HEK293 (cell line): ENCODE data around the gene OR51G1.

Experiments used
- CTCF ChIA-PET: fragments of 350-600 bp; formaldehyde crosslinking; extraction: SDS; loops from one replicate; lab custom pipeline; 2021; ENCODE audit warnings: antibody characterized with exemption; lab: Yijun Ruan, JAX
- POLR2A ChIA-PET: fragments of 300-600 bp; formaldehyde crosslinking; extraction: SDS; loops from one replicate; lab custom pipeline; 2020; ENCODE audit warnings: antibody characterized with exemption, inconsistent platforms; lab: Yijun Ruan, JAX
- H3K27ac ChIP-seq: fragments of 200-500 bp; sonication (Bioruptor generic); 2 replicates; pipeline ENCODE4 v1.5.1; 2014; ENCODE audit warnings: low read depth, low read length, control low read depth, inconsistent platforms; ENCODE audit errors: extremely low read depth
- H3K36me3 ChIP-seq, 2 experiments: fragments of 200-500 bp in 1 of 2; sonication (Bioruptor generic) in 1 of 2; 1 replicate in 1 of 2; 2 replicates in 1 of 2; pipeline ENCODE4 v1.5.1; 2014 to 2017; ENCODE audit warnings: inconsistent platforms in 2 of 2, low read length in 2 of 2; ENCODE audit not compliant: control insufficient read depth in 2 of 2, insufficient read depth in 1 of 2
- H3K4me1 ChIP-seq: fragments of 200-500 bp; sonication (Bioruptor generic); 2 replicates; pipeline ENCODE4 v1.5.1; 2014; ENCODE audit warnings: mild to moderate bottlenecking, low read length, inconsistent platforms; ENCODE audit not compliant: control insufficient read depth, insufficient read depth
- H3K4me3 ChIP-seq: 2 replicates; pipeline ENCODE4 v1.5.1; 2011; ENCODE audit warnings: low read depth, mild to moderate bottlenecking, control low read depth, low read length, moderate library complexity
- H3K9me3 ChIP-seq: fragments of 200-500 bp; sonication (Bioruptor generic); 2 replicates; pipeline ENCODE4 v1.5.1; 2014; ENCODE audit warnings: low read depth, low read length, inconsistent platforms; ENCODE audit not compliant: control insufficient read depth, insufficient read depth
- KLF1 ChIP-seq: fragments of 450-650 bp; formaldehyde crosslinking; IDR thresholded peaks from 2 replicates; pipeline ENCODE4 v1.5.1; 2016; ENCODE audit warnings: missing biosample characterization, missing genetic modification characterization
- MEIS1 ChIP-seq: sonication (generic); formaldehyde crosslinking; IDR thresholded peaks from 2 replicates; pipeline ENCODE4 v1.8.1; 2022; ENCODE audit warnings: missing genetic modification reagents, mild to moderate bottlenecking, borderline replicate concordance
- REPIN1 ChIP-seq: fragments of 450-650 bp; formaldehyde crosslinking; IDR thresholded peaks from 2 replicates; pipeline ENCODE4 v1.5.1; 2017; ENCODE audit warnings: missing biosample characterization, missing genetic modification characterization, low read depth
- SETDB1 ChIP-seq: IDR thresholded peaks from one replicate; pipeline ENCODE4 v1.6.1; 2017; ENCODE audit warnings: mild to moderate bottlenecking, low read length, moderate library complexity, mixed read lengths; ENCODE audit not compliant: insufficient read length
- WT1 ChIP-seq: fragments of 450-650 bp; formaldehyde crosslinking; IDR thresholded peaks from 2 replicates; pipeline ENCODE4 v1.5.1; 2016; ENCODE audit warnings: missing biosample characterization, missing genetic modification characterization
- YY1 ChIP-seq: fragments of 450-650 bp; formaldehyde crosslinking; IDR thresholded peaks from 2 replicates; pipeline ENCODE4 v1.5.1; 2018; ENCODE audit warnings: missing biosample characterization, missing genetic modification characterization
- ZBTB8A ChIP-seq: fragments of 450-650 bp; formaldehyde crosslinking; IDR thresholded peaks from 2 replicates; pipeline ENCODE4 v1.5.1; 2016; ENCODE audit warnings: missing biosample characterization, missing genetic modification characterization
- ZNF10 ChIP-seq: fragments of 450-650 bp; formaldehyde crosslinking; IDR thresholded peaks from 2 replicates; pipeline ENCODE4 v1.5.1; 2017; ENCODE audit warnings: missing biosample characterization, missing genetic modification characterization
- ZNF114 ChIP-seq: fragments of 450-650 bp; formaldehyde crosslinking; IDR thresholded peaks from 2 replicates; pipeline ENCODE4 v1.5.0; 2017; ENCODE audit warnings: missing biosample characterization, missing genetic modification characterization
- ZNF184 ChIP-seq: fragments of 450-650 bp; IDR thresholded peaks from 2 replicates; pipeline ENCODE4 v1.5.1; 2018; ENCODE audit warnings: missing biosample characterization, mild to moderate bottlenecking, missing genetic modification characterization
- ZNF248 ChIP-seq: fragments of 450-650 bp; formaldehyde crosslinking; IDR thresholded peaks from 2 replicates; pipeline ENCODE4 v1.5.1; 2017; ENCODE audit warnings: missing biosample characterization, missing genetic modification characterization
- ZNF341 ChIP-seq: fragments of 450-650 bp; formaldehyde crosslinking; IDR thresholded peaks from 2 replicates; pipeline ENCODE4; 2016; ENCODE audit warnings: low read depth, missing biosample characterization, missing genetic modification characterization
- ZNF426 ChIP-seq: fragments of 450-650 bp; formaldehyde crosslinking; IDR thresholded peaks from 2 replicates; pipeline ENCODE4 v1.5.1; 2017; ENCODE audit warnings: missing biosample characterization, missing genetic modification characterization, mild to moderate bottlenecking, inconsistent platforms, moderate library complexity
- ZNF433 ChIP-seq: fragments of 450-650 bp; formaldehyde crosslinking; IDR thresholded peaks from 2 replicates; pipeline ENCODE4 v1.5.1; 2016; ENCODE audit warnings: missing biosample characterization, missing genetic modification characterization, low read depth
- ZNF514 ChIP-seq: fragments of 450-650 bp; formaldehyde crosslinking; IDR thresholded peaks from 2 replicates; pipeline ENCODE4 v1.5.1; 2016; ENCODE audit warnings: missing biosample characterization, missing genetic modification characterization
- ZNF610 ChIP-seq: fragments of 450-650 bp; formaldehyde crosslinking; IDR thresholded peaks from 2 replicates; pipeline ENCODE4 v1.5.1; 2016; ENCODE audit warnings: missing biosample characterization, missing genetic modification characterization, borderline replicate concordance
- ZNF624 ChIP-seq: fragments of 450-650 bp; formaldehyde crosslinking; IDR thresholded peaks from 2 replicates; pipeline ENCODE4 v1.5.1; 2017; ENCODE audit warnings: missing biosample characterization, missing genetic modification characterization
- ZNF629 ChIP-seq: fragments of 450-650 bp; formaldehyde crosslinking; IDR thresholded peaks from 2 replicates; pipeline ENCODE4 v1.5.1; 2017; ENCODE audit warnings: missing biosample characterization, missing genetic modification characterization
- ZNF785 ChIP-seq: fragments of 450-650 bp; formaldehyde crosslinking; IDR thresholded peaks from 2 replicates; pipeline ENCODE4 v1.5.1; 2016; ENCODE audit warnings: missing biosample characterization, missing genetic modification characterization
- TF ChIP-seq, protein P1 (sequence below): fragments of 450-650 bp; formaldehyde crosslinking; IDR thresholded peaks from 2 replicates; pipeline ENCODE4 v1.5.1; 2016; ENCODE audit warnings: missing biosample characterization, missing genetic modification characterization
- TF ChIP-seq, protein P2 (sequence below): fragments of 450-650 bp; formaldehyde crosslinking; IDR thresholded peaks from 2 replicates; pipeline ENCODE4 v1.5.1; 2016; ENCODE audit warnings: missing biosample characterization, missing genetic modification characterization, borderline replicate concordance
- TF ChIP-seq, protein P3 (sequence below): fragments of 450-650 bp; formaldehyde crosslinking; IDR thresholded peaks from 2 replicates; pipeline ENCODE4 v1.5.1; 2016; ENCODE audit warnings: missing biosample characterization, missing genetic modification characterization

Gene OR51G1

DNA sequence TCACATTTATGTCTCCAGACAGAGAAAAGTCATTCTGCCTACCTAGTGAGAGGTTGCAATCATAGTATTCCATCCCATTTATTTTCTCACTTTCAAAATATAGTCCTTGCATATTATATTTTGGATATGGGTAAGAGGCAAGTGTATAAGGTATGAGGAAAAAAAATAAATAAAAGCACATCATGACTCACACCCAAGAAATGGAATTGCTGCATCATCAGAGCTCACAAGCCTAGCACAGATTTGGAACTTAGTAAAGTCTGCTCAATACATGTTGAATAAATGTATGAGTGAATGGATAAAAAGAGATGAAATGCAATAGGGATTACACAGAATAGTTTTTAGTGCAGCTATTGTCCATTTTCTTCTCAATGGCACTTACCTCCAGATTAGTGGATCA, 2.5 kb upstream of the OR51G1 start:
- no peak overlapping the region for H3K4me3 ChIP-seq
- no peaks in the 10 kb centered on the region for H3K9me3 ChIP-seq
- H3K36me3 ChIP-seq = no peaks in the 10 kb centered on the region
- ChIA-PET CTCF (interaction anchor here (0.6 to 0.8 kb wide), 2 partner anchors 300 to 878 kb away, joined by 3 to 4 read pairs; no protein-coding TSS in a partner anchor), POLR2A (no interaction called here)
- TF ChIP-seq WT1 (tag by site-specific recombination) (no peak), ZNF785 (tag by site-specific recombination) (no peak), ZNF426 (tag by site-specific recombination) (no peak), REPIN1 (no peak), KLF1 (tag by site-specific recombination) (no peak), ZNF624 (tag by site-specific recombination) (no peak), YY1 (tag by site-specific recombination) (no peak), ZNF514 (tag by site-specific recombination) (no peak), ZNF114 (tag by site-specific recombination) (no peak)
- TF ChIP-seq, protein P1, sequence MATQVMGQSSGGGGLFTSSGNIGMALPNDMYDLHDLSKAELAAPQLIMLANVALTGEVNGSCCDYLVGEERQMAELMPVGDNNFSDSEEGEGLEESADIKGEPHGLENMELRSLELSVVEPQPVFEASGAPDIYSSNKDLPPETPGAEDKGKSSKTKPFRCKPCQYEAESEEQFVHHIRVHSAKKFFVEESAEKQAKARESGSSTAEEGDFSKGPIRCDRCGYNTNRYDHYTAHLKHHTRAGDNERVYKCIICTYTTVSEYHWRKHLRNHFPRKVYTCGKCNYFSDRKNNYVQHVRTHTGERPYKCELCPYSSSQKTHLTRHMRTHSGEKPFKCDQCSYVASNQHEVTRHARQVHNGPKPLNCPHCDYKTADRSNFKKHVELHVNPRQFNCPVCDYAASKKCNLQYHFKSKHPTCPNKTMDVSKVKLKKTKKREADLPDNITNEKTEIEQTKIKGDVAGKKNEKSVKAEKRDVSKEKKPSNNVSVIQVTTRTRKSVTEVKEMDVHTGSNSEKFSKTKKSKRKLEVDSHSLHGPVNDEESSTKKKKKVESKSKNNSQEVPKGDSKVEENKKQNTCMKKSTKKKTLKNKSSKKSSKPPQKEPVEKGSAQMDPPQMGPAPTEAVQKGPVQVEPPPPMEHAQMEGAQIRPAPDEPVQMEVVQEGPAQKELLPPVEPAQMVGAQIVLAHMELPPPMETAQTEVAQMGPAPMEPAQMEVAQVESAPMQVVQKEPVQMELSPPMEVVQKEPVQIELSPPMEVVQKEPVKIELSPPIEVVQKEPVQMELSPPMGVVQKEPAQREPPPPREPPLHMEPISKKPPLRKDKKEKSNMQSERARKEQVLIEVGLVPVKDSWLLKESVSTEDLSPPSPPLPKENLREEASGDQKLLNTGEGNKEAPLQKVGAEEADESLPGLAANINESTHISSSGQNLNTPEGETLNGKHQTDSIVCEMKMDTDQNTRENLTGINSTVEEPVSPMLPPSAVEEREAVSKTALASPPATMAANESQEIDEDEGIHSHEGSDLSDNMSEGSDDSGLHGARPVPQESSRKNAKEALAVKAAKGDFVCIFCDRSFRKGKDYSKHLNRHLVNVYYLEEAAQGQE (tag by site-specific recombination) = no peak
- TF ChIP-seq, protein P2, sequence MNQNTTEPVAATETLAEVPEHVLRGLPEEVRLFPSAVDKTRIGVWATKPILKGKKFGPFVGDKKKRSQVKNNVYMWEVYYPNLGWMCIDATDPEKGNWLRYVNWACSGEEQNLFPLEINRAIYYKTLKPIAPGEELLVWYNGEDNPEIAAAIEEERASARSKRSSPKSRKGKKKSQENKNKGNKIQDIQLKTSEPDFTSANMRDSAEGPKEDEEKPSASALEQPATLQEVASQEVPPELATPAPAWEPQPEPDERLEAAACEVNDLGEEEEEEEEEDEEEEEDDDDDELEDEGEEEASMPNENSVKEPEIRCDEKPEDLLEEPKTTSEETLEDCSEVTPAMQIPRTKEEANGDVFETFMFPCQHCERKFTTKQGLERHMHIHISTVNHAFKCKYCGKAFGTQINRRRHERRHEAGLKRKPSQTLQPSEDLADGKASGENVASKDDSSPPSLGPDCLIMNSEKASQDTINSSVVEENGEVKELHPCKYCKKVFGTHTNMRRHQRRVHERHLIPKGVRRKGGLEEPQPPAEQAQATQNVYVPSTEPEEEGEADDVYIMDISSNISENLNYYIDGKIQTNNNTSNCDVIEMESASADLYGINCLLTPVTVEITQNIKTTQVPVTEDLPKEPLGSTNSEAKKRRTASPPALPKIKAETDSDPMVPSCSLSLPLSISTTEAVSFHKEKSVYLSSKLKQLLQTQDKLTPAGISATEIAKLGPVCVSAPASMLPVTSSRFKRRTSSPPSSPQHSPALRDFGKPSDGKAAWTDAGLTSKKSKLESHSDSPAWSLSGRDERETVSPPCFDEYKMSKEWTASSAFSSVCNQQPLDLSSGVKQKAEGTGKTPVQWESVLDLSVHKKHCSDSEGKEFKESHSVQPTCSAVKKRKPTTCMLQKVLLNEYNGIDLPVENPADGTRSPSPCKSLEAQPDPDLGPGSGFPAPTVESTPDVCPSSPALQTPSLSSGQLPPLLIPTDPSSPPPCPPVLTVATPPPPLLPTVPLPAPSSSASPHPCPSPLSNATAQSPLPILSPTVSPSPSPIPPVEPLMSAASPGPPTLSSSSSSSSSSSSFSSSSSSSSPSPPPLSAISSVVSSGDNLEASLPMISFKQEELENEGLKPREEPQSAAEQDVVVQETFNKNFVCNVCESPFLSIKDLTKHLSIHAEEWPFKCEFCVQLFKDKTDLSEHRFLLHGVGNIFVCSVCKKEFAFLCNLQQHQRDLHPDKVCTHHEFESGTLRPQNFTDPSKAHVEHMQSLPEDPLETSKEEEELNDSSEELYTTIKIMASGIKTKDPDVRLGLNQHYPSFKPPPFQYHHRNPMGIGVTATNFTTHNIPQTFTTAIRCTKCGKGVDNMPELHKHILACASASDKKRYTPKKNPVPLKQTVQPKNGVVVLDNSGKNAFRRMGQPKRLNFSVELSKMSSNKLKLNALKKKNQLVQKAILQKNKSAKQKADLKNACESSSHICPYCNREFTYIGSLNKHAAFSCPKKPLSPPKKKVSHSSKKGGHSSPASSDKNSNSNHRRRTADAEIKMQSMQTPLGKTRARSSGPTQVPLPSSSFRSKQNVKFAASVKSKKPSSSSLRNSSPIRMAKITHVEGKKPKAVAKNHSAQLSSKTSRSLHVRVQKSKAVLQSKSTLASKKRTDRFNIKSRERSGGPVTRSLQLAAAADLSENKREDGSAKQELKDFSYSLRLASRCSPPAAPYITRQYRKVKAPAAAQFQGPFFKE (tag by site-specific recombination) = no peak
- no peaks in the 10 kb centered on the region for H3K4me1 ChIP-seq
- H3K27ac ChIP-seq = no peak overlapping the region

DNA sequence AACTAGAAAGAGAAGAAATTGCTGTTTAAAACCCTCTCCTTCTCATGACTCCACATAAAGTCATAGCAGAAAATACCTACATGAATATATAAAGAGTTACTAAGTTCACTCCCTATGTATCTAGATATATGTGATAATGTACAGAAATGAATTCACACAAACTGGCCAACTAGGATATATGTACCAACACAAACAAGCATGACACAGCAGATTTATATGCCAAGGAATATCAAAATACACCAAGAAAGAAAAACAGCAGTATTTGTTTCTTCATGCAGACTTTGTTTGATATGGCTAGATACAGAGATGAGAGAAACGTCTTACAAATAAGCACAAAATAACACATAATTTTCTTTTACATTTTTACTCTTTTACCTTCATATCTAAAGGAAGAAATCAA, 1.8 kb downstream of the OR51G1 start:
- H3K36me3 ChIP-seq = no peaks in the 10 kb centered on the region
- H3K9me3 ChIP-seq = no peaks in the 10 kb centered on the region
- no peak for TF ChIP-seq ZNF610 (tag by site-specific recombination)
- TF ChIP-seq, protein P3, sequence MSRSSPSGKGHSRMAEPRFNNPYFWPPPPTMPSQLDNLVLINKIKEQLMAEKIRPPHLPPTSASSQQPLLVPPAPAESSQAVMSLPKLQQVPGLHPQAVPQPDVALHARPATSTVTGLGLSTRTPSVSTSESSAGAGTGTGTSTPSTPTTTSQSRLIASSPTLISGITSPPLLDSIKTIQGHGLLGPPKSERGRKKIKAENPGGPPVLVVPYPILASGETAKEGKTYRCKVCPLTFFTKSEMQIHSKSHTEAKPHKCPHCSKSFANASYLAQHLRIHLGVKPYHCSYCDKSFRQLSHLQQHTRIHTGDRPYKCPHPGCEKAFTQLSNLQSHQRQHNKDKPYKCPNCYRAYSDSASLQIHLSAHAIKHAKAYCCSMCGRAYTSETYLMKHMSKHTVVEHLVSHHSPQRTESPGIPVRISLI = no peak
- TF ChIP-seq ZNF629 (tag by site-specific recombination) = no peak
- TF ChIP-seq ZNF785 (tag by site-specific recombination) = no peak
- TF ChIP-seq SETDB1 = no peak
- TF ChIP-seq ZNF341 (tag by site-specific recombination) = no peak
- no peak for TF ChIP-seq ZNF248 (tag by site-specific recombination)
- no peak for TF ChIP-seq ZNF10 (tag by site-specific recombination)
- no peak for TF ChIP-seq MEIS1
- no peak for TF ChIP-seq ZNF184
- TF ChIP-seq ZNF433 (tag by site-specific recombination) = no peak
- TF ChIP-seq ZBTB8A (tag by site-specific recombination) = no peak
- CTCF ChIA-PET = no interaction called here
- H3K4me1 ChIP-seq = no peaks in the 10 kb centered on the region
- POLR2A ChIA-PET = no interaction called here
- H3K4me3 ChIP-seq = no peak overlapping the region
- no peak overlapping the region for H3K27ac ChIP-seq
